Suppressor macrophage treated with lipopolysaccharide for 4 hours (primary cell): ENCODE results near the gene PRKN.

ENCODE experiments used
- DNase-seq: peaks from one replicate; pipeline ENCODE4 v3.0.0-alpha.2; 2020

Gene PRKN

GRCh38 chr6:162019349-162019748 is 708.2 kb downstream of the PRKN start:
- no peak for DNase-seq

GRCh38 chr6:162017536-162017935 is 710.0 kb downstream of the PRKN start:
- no peak for DNase-seq

DNA sequence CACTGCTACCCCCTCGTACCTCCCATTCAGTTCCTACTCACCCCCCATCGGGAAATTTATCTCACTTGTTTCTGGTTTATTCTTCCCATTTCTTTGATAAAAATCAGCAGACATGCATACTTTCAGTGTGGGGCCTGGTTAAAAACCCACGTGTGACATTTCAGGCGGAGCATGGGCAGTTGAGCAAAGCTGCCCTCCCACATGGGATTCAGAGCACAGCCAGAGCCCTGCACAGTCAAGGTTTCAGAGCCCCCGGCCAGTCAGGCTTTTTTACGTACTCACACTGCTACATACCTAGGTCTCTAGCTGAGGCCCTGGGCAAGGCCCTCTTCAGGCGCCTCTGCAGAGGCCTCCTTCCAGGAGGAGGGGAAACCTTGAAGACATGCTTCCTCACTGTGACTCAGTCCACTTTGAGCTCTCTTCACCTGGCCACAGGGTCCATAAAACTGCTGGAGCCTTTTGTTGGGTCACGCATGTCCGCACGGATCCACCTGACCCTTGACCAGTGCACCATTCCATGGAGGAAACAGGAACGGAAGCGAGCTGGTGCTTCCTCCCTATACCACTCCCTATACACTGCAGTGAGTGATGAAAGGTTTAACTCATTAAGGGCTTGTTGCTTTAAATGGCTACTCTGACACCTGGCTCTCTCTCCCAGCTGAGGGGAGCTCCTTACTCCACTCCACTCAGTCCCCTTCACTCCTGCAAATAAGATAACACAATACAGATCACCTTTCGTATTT is 713.3 kb downstream of the PRKN start:
- no peak for DNase-seq

- no peak for DNase-seq
These were observed 722.2 kb downstream of the PRKN start for GRCh38 chr6:162005372-162005771.

GRCh38 chr6:161996783-161997182 is 730.8 kb downstream of the PRKN start:
- no peak for DNase-seq

GRCh38 chr6:161985876-161986423 is 741.6 kb downstream of the PRKN start:
- DNase-seq, result no peak

- no peak for DNase-seq
These were observed 742.9 kb downstream of the PRKN start for GRCh38 chr6:161984713-161985112.

GRCh38 chr6:161976553-161976952 is 751.0 kb downstream of the PRKN start:
- DNase-seq, result no peak

- no peak for DNase-seq
These were observed 754.5 kb downstream of the PRKN start for GRCh38 chr6:161973064-161973463.

- DNase-seq, result no peak
These were observed 756.5 kb downstream of the PRKN start for GRCh38 chr6:161971043-161971442.

DNA sequence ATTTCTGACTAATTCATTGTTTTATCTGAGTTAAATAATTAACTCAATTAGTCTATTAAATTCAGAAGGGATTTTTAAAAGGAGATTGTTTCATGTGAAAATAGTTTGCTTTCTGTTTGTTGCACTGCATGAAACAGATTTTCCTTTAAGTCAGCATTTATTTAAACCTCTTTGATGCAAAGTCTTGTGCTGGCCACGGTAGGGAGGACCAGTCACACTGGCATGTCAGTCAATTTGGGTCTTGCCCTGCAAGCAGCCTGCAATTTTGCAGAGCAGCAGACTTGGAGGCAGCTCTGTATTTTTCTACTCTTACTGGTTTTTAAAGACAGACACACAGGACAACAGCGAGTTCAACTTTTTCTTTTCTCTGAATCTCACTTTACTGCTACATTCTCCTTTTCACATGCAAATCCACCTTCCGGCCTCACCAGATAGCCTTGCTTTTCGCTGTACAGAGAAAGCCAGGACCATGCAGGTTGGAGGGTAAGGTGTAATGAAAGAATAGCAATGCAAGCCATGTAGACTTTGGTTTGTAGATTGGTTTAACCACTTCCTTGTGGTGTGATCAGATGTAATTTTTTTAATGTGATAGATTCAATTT is 763.8 kb downstream of the PRKN start:
- no peak for DNase-seq

DNA sequence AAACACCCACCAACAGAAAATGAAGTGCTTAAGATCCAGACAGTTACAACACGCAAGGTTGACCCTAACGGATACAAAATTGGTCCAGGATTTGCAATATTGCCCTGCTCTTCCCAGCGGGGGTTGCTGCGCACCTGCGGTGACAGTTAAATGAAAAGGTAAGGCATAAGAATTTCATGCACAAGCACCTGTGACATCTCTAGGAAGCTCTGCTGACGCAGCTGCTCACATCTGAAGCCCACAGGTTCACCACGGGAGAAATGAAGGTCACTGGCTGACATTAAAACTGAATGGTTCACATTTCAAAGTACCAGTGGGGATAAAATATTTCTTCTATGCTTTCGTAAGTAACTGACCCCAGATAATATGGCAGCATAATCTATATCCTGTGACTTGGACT is 764.4 kb downstream of the PRKN start:
- no peak for DNase-seq

DNA sequence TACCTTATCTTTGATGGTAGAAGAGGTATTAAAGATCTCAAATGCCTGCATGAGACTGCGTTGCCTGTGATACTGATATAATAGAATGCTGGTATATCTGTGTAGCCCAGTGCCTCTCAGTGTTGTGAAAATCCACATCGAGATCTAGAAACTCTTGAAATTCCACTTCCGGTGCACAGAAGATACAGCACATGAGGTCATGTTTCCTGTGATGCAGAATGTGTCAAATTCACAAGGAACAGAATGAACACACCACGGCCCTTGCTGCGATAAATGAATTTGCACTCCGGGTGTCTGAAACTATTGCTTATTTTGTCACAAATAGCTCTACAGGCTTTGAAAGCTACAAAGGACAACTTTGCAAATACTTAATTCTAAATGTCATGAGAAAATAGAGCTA is 765.8 kb downstream of the PRKN start:
- no peak for DNase-seq

- no peak for DNase-seq
These were observed 766.5 kb downstream of the PRKN start for GRCh38 chr6:161961046-161961445.

- DNase-seq, result no peak
These were observed 768.5 kb downstream of the PRKN start for GRCh38 chr6:161959072-161959471.

- DNase-seq, result no peak
These were observed 771.5 kb downstream of the PRKN start for GRCh38 chr6:161956082-161956481.

DNA sequence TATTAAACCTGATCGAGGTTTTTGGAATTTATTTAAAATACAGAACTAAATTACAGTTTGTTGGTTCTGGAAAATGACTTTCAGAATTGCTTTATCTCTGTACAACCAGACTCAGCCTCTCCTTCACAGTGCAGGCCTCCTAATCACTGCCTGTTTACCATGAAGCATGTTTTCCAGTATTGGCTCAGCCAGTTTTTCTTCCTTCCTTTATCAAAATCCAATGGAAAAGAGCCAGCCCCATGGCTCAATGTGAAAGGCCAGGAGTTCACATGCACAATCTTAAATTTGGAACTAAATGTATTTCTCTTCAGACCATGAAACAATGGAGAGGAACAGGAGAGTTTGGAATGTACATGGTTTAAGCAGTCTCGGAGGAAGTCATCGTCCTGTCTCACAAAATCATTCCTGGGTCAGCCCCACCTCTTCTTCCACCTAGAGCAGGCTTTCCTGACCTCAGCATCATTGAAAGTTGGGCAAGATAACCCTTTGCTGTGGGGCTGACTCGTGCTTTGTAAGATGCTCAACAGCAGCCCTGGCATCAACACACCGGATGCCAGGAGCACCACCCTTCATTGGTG is 772.8 kb downstream of the PRKN start:
- no peak for DNase-seq

- DNase-seq, result no peak
These were observed 773.5 kb downstream of the PRKN start for GRCh38 chr6:161954077-161954476.

DNA sequence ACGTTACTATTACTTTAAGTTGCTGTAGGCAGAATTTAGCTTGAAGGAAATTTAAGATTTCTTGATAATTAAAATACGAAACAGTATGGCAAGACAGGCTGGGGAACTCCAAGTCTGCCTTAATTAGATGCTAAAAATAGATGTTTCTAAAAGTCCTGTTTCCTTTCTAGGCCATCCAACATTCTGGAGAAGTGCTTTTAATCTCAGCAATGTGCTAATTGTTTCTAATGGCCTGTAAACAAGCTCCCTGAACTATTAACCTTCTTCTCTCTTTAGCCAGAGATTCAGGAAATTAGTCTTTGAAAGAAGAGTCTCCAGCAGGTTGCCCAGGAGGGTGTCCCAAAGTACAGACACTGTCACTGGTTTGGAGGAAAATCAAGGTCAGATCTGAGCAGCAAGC is 776.4 kb downstream of the PRKN start:
- DNase-seq, result no peak

GRCh38 chr6:161949531-161949930 is 778.0 kb downstream of the PRKN start:
- DNase-seq, result no peak

DNA sequence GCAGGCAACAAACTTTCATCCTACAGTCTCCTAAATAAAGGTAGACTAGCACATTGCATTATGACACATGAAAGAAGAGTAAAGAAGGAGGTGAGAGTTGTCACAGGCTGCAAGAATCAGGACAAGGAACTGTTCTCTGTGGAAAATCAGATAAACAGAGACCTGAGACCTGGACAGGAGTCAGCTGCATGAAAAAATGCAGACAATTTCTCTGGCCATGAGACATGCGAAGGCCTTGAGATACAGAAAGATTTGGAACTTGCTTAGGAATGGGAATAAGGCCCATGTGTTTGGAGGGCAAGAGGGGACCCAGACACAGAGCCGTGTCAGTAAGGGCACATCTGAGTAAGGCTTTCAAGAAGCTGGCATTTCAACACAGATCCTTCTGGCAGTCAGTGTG is 779.1 kb downstream of the PRKN start:
- DNase-seq, result no peak

- no peak for DNase-seq
These were observed 780.2 kb downstream of the PRKN start for GRCh38 chr6:161947371-161947770.

- DNase-seq, result no peak
These were observed 781.1 kb downstream of the PRKN start for GRCh38 chr6:161946461-161946860.

DNA sequence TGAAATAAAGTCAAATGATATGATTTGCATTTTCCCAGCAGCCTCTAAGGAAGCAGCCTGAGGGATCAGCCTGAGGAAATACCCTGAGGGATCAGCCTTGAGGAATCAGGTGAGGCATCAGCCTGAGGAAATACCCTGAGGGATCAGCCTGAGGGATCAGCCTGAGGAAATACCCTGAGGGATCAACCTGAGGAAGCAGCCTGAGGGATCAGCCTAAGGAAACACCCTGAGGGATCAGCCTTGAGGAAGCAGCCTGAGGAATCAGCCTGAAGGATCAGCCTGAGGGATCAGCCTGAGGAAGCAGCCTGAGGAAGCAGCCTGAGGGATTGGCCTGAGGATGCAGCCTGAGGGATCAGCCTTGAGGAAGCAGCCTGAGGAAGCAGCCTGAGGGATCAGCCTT is 784.0 kb downstream of the PRKN start:
- no peak for DNase-seq
